ENCODE results near the gene ZNF492. TPM values are rescaled to one million over a fixed set of nuclear protein-coding genes. Genes with fewer than 3 reads are reported as not detected.
A peak's percentile ranks its signal among the peaks of the same experiment; 100 is the strongest.
"Not testable (repeated sequence)": the region's sequence is repeated elsewhere in the genome, so short reads cannot be mapped to it uniquely, and the experiment has no call there.

ZNF492 gene
- total and polyA plus RNA-seq, 8 donors, result 0.05 to 0.31 (median 0.09) TPM; not detected in 3

DNA sequence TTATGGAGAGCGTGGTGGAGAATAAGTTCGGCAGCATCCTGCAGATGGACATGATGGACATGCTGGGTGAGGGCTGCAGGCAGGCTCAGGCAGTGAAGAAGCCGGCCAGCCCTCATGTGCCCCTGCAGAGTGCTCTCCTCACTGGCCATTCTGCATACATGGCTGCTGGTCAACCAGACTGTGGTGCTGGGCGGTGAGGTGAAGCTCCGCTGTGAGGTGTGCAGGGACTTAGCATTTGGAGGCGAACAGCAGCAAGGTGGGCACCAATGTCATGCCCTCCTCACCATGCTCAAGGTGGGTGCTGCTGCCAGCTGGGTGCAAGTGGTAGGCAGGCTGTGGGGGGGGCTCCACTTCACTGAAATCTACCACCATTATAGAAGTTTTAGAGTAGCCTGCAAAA lies 5.7 kb upstream of the ZNF492 start:
- no peak for DNase-seq
- WGBS, 2 donors, result 76 to 79% methylated on average over 6 of the region's 6 CpGs
- intact Hi-C loops (cut with DNase I), result no loop called here

DNA sequence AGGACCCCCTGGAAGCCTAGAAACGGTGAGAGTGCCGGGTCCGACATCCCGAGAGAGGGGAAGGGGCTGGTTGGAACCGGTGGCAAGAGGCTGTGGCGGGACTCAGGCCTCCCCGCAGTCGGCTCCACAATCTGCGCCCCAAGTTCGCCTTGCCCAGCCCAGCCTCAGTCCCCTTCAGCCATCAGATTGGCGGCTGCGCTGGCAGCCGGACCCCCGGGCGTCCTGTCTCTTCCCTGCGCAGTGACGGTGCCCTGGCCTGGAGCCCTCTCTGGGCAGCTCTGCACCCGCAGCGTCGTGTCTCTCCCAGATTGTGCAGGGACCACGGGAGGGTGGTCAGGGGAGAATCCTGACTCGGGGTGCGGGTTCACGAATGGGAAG lies 315 bp downstream of the ZNF492 start:
- H3K27ac ChIP-seq, result no peak overlapping the region
- peak overlapping the region in 3 of 4 donors; percentile 58 to 70 (median 63) for H3K4me3 ChIP-seq
- WGBS, 2 donors, result 1 to 2% methylated on average over 24 of the region's 24 CpGs
- no peaks in the 10 kb centered on the region for H3K27me3 ChIP-seq
- no peaks in the 10 kb centered on the region for H3K9me3 ChIP-seq
- DNase-seq, result no peak
- peak; percentile 28 to 56 (median 39) for ATAC-seq
- H3K4me1 ChIP-seq, result no peaks in the 10 kb centered on the region
- no peaks in the 10 kb centered on the region for H3K36me3 ChIP-seq
- TF ChIP-seq, protein P1, sequence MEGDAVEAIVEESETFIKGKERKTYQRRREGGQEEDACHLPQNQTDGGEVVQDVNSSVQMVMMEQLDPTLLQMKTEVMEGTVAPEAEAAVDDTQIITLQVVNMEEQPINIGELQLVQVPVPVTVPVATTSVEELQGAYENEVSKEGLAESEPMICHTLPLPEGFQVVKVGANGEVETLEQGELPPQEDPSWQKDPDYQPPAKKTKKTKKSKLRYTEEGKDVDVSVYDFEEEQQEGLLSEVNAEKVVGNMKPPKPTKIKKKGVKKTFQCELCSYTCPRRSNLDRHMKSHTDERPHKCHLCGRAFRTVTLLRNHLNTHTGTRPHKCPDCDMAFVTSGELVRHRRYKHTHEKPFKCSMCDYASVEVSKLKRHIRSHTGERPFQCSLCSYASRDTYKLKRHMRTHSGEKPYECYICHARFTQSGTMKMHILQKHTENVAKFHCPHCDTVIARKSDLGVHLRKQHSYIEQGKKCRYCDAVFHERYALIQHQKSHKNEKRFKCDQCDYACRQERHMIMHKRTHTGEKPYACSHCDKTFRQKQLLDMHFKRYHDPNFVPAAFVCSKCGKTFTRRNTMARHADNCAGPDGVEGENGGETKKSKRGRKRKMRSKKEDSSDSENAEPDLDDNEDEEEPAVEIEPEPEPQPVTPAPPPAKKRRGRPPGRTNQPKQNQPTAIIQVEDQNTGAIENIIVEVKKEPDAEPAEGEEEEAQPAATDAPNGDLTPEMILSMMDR (IDR thresholded peaks at IDR 0.05), result no peak
- intact Hi-C loops (cut with DNase I), result no loop called here
- FAIRE-seq, result no peak

More for the DNA sequence above, 5.7 kb upstream of the ZNF492 start:
- Histone ChIP-seq H3K27ac (no peak overlapping the region), H3K4me1 (no peaks in the 10 kb centered on the region), H3K4me3 (no peak overlapping the region), H3K36me3 (no peaks in the 10 kb centered on the region), H3K27me3 (no peaks in the 10 kb centered on the region), H3K9me3 (no peaks in the 10 kb centered on the region)
- TF ChIP-seq, protein P1 (IDR thresholded peaks at IDR 0.05), result no peak
- ATAC-seq (no peak), FAIRE-seq (no peak)

- intact Hi-C loops (cut with DNase I); ATAC-seq; H3K36me3 ChIP-seq; H3K4me1 ChIP-seq; H3K9me3 ChIP-seq; H3K27me3 ChIP-seq; DNase-seq; FAIRE-seq; H3K27ac ChIP-seq; H3K4me3 ChIP-seq: not testable (repeated sequence)
- WGBS, 2 donors, result 68 to 79% methylated on average over 2 of the region's 2 CpGs
Observed at GRCh38 chr19:22685493-22685892, 51.4 kb downstream of the ZNF492 start.

- ATAC-seq; intact Hi-C loops (cut with DNase I); FAIRE-seq; H3K36me3 ChIP-seq; H3K27me3 ChIP-seq; H3K4me3 ChIP-seq; H3K4me1 ChIP-seq; H3K27ac ChIP-seq; H3K9me3 ChIP-seq; DNase-seq: not testable (repeated sequence)
- WGBS, 2 donors, result 82 to 86% methylated on average over 10 to 22 of the region's 22 CpGs
Observed at GRCh38 chr19:22702661-22703060, 68.5 kb downstream of the ZNF492 start.

DNA sequence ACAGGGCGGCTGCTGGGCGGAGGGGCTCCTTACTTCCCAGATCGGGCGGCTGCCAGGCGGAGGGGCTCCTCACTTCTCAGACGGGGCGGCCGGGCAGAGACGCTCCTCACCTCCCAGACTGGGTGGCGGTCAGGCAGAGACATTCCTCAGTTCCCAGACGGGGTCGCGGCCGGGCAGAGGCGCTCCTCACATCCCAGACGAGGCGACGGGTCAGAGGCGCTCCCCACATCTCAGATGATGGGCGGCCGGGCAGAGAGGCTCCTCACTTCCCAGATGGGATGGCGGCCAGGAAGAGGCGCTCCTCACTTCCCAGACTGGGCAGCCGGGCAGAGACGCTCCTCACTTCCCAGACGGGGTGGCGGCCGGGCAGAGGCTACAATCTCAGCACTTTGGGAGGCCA lies 69.0 kb downstream of the ZNF492 start:
- H3K9me3 ChIP-seq; H3K27me3 ChIP-seq; FAIRE-seq; H3K27ac ChIP-seq; H3K36me3 ChIP-seq; ATAC-seq; intact Hi-C loops (cut with DNase I); H3K4me3 ChIP-seq; H3K4me1 ChIP-seq: not testable (repeated sequence)
- peak in 1 of 6 donors; percentile 50 for DNase-seq
- 89 to 93% methylated on average over 28 of the region's 28 CpGs for WGBS, 2 donors

DNA sequence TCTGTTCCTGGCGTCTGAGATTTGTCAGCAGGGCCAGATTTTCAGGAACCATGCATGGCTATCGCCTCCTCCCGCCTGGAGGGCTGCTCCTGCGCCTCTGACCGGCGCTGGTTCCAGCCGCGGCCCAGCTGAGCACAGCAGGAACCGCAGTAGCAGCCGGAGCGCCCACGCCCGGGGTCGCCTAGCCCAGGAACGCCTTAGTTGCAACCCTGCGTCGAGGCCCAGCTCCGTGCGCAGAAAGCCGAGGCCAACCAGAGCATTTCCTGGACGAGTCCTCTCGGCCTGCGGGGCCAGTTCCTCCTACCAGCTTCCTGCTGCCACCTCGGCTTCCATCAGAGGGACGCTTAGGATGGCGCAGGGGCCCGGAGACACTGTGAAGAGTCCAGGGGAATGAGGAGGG lies 74.9 kb downstream of the ZNF492 start:
- TF ChIP-seq, protein P1 (IDR thresholded peaks at IDR 0.05), result no peak
- FAIRE-seq, result no peak
- Histone ChIP-seq H3K27ac (no peak overlapping the region), H3K9me3 (no peaks in the 10 kb centered on the region), H3K4me1 (no peaks in the 10 kb centered on the region), H3K36me3 (no peaks in the 10 kb centered on the region), H3K27me3 (no peaks in the 10 kb centered on the region), H3K4me3 (no peak overlapping the region)
- peak in 1 of 6 donors; percentile 26 for DNase-seq
- 12 to 18% methylated on average over 27 of the region's 27 CpGs for WGBS, 2 donors
- intact Hi-C loops (cut with DNase I), result no loop called here
- ATAC-seq, result no peak

Other genes with a start within 250 kb of the ZNF492 start
- 10 to 100 TPM in 2 of 6 donors, 1 to 10 TPM in 4; 4.5 to 13.9 (median 8.3) TPM for gene ZNF98, start 212.0 kb upstream of the ZNF492 start, total RNA-seq
- 1 to 10 TPM; 1.7 to 4.1 TPM for gene ZNF98, start 212.0 kb upstream of the ZNF492 start, polyA plus RNA-seq
- under 1 TPM in 1 of 6 donors, not detected in 5; 0.06 TPM for gene ZNF99, start 149.8 kb downstream of the ZNF492 start, total RNA-seq
- not detected for gene ZNF99, start 149.8 kb downstream of the ZNF492 start, polyA plus RNA-seq
- gene ZNF723, start 198.0 kb downstream of the ZNF492 start, total RNA-seq, result not detected
- not detected for gene ZNF723, start 198.0 kb downstream of the ZNF492 start, polyA plus RNA-seq

All from pancreas (tissue), 10 donors.